B cell (primary cell): ENCODE measurements around the gene LMO1.
A peak's percentile ranks its signal among the peaks of the same experiment; 100 is the strongest.

ENCODE experiments used
- EZH2 ChIP-seq: IDR thresholded peaks from 2 replicates; pipeline ENCODE4 v1.6.1; 2012; ENCODE audit warnings: borderline replicate concordance, low read depth, mild to moderate bottlenecking, moderate library complexity, low read length; ENCODE audit not compliant: insufficient read depth, poor library complexity, severe bottlenecking
- TF ChIP-seq, protein P1 (sequence below): fragments of 200-600 bp; IDR thresholded peaks from one replicate; pipeline ENCODE4 v1.8.0; 2022; ENCODE audit warnings: antibody characterized with exemption, mild to moderate bottlenecking

DNA sequence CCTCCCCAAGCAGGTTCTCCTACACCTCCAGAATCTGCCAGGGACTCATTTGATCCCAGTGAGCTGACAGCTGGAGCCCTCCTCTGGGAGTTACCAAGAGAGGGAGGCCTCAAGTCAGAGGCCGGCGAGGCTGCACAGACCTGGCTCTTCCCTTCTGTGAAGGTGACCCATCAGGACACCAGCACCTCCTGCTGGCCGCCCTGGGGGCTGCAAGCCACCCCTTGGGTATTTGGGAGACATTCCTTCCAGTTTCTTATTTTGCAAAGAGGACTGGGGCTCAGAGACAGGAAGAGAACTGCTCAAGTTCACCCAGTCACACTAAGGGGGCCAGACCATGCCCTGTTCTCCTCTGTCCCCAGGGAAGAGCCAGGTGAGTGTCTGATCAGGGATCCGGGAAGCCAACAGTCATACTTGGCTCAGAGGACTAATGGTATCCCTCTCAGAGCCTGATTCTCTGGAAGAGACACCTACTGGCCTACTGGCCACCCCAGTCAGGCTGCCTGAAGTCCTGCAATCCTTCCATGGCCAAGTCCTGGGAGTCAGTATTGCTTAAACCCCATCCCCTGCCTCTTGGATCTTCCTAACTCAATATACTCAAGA, 54.4 kb downstream of the LMO1 start:
- TF ChIP-seq, protein P1, sequence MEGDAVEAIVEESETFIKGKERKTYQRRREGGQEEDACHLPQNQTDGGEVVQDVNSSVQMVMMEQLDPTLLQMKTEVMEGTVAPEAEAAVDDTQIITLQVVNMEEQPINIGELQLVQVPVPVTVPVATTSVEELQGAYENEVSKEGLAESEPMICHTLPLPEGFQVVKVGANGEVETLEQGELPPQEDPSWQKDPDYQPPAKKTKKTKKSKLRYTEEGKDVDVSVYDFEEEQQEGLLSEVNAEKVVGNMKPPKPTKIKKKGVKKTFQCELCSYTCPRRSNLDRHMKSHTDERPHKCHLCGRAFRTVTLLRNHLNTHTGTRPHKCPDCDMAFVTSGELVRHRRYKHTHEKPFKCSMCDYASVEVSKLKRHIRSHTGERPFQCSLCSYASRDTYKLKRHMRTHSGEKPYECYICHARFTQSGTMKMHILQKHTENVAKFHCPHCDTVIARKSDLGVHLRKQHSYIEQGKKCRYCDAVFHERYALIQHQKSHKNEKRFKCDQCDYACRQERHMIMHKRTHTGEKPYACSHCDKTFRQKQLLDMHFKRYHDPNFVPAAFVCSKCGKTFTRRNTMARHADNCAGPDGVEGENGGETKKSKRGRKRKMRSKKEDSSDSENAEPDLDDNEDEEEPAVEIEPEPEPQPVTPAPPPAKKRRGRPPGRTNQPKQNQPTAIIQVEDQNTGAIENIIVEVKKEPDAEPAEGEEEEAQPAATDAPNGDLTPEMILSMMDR, result peak; percentile 93
- no peak for TF ChIP-seq EZH2
